Transverse colon (tissue), 4 donors: Measurements from ENCODE around the gene SCLT1.

Source experiments
- EP300 ChIP-seq: sonication (generic); formaldehyde crosslinking; IDR thresholded peaks from one replicate; pipeline ENCODE4 v1.6.1; 2017; ENCODE audit warnings: antibody characterized with exemption, low read depth
- POLR2A ChIP-seq: fragments of 450-650 bp; IDR thresholded peaks from one replicate; pipeline ENCODE4 v1.6.1; 2016; ENCODE audit warnings: antibody characterized with exemption, mild to moderate bottlenecking, moderate library complexity
- POLR2AphosphoS5 ChIP-seq, 3 donors: sonication (generic); formaldehyde crosslinking; IDR thresholded peaks; one replicate each; pipeline ENCODE4 v1.6.1; 2016; ENCODE audit warnings: antibody characterized with exemption in 3 of 3
- TF ChIP-seq, protein P1 (sequence below), 5 experiments: fragments of 200-600 bp in 3 of 5; fragments of 450-650 bp in 2 of 5; sonication (generic) in 3 of 5; IDR thresholded peaks; 1 replicate in 2 of 5; 2 replicates in 3 of 5; pipeline ENCODE4 v1.5.1; 2016 to 2017; ENCODE audit warnings: antibody characterized with exemption in 5 of 5, inconsistent platforms in 3 of 5, mild to moderate bottlenecking in 2 of 5, moderate library complexity in 1 of 5

GRCh38 chr4:129077326-129077725, 16.0 kb downstream of the SCLT1 start:
- TF ChIP-seq, protein P1, sequence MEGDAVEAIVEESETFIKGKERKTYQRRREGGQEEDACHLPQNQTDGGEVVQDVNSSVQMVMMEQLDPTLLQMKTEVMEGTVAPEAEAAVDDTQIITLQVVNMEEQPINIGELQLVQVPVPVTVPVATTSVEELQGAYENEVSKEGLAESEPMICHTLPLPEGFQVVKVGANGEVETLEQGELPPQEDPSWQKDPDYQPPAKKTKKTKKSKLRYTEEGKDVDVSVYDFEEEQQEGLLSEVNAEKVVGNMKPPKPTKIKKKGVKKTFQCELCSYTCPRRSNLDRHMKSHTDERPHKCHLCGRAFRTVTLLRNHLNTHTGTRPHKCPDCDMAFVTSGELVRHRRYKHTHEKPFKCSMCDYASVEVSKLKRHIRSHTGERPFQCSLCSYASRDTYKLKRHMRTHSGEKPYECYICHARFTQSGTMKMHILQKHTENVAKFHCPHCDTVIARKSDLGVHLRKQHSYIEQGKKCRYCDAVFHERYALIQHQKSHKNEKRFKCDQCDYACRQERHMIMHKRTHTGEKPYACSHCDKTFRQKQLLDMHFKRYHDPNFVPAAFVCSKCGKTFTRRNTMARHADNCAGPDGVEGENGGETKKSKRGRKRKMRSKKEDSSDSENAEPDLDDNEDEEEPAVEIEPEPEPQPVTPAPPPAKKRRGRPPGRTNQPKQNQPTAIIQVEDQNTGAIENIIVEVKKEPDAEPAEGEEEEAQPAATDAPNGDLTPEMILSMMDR (IDR thresholded peaks at IDR 0.05), result no peak
- no peak for TF ChIP-seq POLR2A
- TF ChIP-seq POLR2AphosphoS5 (IDR thresholded peaks at IDR 0.05), result no peak
- TF ChIP-seq EP300, result no peak
